Measurements from ENCODE around the gene STK39. TPM values are rescaled to one million over a fixed set of nuclear protein-coding genes. Genes with fewer than 3 reads are reported as not detected.

Gene STK39
- polyA plus RNA-seq, 3 donors: 33.3 to 34.8 (median 34.6) TPM

GRCh38 chr2:168185583-168186274 lies 61.7 kb downstream of the STK39 start:
- no peak for DNase-seq (ENCODE audit: low read depth in 3 of 3, low spot score in 2 of 3)

GRCh38 chr2:168184681-168185513 lies 62.5 kb downstream of the STK39 start:
- DNase-seq (ENCODE audit: low read depth in 3 of 3, low spot score in 2 of 3): no peak

GRCh38 chr2:168183308-168183997 lies 63.9 kb downstream of the STK39 start:
- DNase-seq (ENCODE audit: low read depth in 3 of 3, low spot score in 2 of 3): no peak

- no peak for DNase-seq (ENCODE audit: low read depth in 3 of 3, low spot score in 2 of 3)
These were observed 64.7 kb downstream of the STK39 start for GRCh38 chr2:168182550-168183249.

- no peak for DNase-seq (ENCODE audit: low read depth in 3 of 3, low spot score in 2 of 3)
These were observed 65.6 kb downstream of the STK39 start for GRCh38 chr2:168181825-168182224.

- DNase-seq (ENCODE audit: low read depth in 3 of 3, low spot score in 2 of 3): no peak
These were observed 66.5 kb downstream of the STK39 start for GRCh38 chr2:168180914-168181313.

- DNase-seq (ENCODE audit: low read depth in 3 of 3, low spot score in 2 of 3): no peak
These were observed 66.9 kb downstream of the STK39 start for GRCh38 chr2:168180483-168180882.

- DNase-seq (ENCODE audit: low read depth in 3 of 3, low spot score in 2 of 3): no peak
These were observed 67.8 kb downstream of the STK39 start for GRCh38 chr2:168179592-168179991.

- DNase-seq (ENCODE audit: low read depth in 3 of 3, low spot score in 2 of 3): no peak
These were observed 68.7 kb downstream of the STK39 start for GRCh38 chr2:168178520-168179324.

GRCh38 chr2:168176402-168176801 lies 71.0 kb downstream of the STK39 start:
- no peak for DNase-seq (ENCODE audit: low read depth in 3 of 3, low spot score in 2 of 3)

GRCh38 chr2:168175469-168175868 lies 71.9 kb downstream of the STK39 start:
- DNase-seq (ENCODE audit: low read depth in 3 of 3, low spot score in 2 of 3): no peak

GRCh38 chr2:168174756-168175155 lies 72.6 kb downstream of the STK39 start:
- no peak for DNase-seq (ENCODE audit: low read depth in 3 of 3, low spot score in 2 of 3)

GRCh38 chr2:168172071-168172470 lies 75.3 kb downstream of the STK39 start:
- no peak for DNase-seq (ENCODE audit: low read depth in 3 of 3, low spot score in 2 of 3)

- DNase-seq (ENCODE audit: low read depth in 3 of 3, low spot score in 2 of 3): no peak
These were observed 76.2 kb downstream of the STK39 start for GRCh38 chr2:168171059-168171762.

GRCh38 chr2:168169097-168169745 lies 78.2 kb downstream of the STK39 start:
- no peak for DNase-seq (ENCODE audit: low read depth in 3 of 3, low spot score in 2 of 3)

- no peak for DNase-seq (ENCODE audit: low read depth in 3 of 3, low spot score in 2 of 3)
These were observed 79.7 kb downstream of the STK39 start for GRCh38 chr2:168167511-168168263.

GRCh38 chr2:168166902-168167510 lies 80.4 kb downstream of the STK39 start:
- DNase-seq (ENCODE audit: low read depth in 3 of 3, low spot score in 2 of 3): no peak

Measured in right renal cortex interstitium (tissue), 3 donors.